ENCODE data around the gene ELAVL1.
"Not testable (repeated sequence)": the region's sequence is repeated elsewhere in the genome, so short reads cannot be mapped to it uniquely, and the experiment has no call there.

The ELAVL1 gene

DNA sequence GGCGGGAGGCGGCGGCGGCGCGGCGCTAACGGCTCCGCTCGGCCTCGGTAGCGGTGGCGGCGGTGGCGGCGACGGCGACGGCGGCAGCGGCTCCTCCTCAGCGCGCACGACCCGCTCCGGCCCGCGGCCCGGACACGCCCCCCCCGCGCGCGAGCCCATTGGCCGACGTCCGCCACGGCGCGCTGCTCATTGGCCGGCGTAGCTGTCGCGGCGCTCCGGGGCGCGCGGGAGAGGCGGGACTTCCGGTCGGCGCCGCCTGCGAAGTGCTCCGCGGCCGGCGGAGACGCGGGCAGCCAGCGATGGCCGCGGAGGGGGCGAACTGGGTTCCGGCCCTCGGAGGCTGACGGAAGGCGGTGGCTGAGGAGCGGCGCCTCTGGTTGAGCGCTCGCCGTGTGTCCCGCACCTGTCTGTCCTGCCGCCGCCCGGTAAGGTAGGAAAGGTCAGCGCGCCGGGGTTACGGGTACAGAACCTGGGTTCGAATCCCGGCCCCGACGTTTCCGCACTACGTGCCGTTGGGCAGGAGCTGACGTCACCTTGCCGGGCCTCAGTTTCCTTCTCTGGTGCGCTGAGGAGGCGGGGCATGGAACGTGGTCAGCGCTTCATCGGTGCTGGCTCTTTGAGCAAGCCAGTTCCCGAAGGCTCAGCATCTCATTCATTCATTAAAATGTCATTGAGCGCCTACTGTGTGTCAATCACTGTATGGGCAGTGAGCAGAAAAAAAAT is at the start of gene ELAVL1:
ELAVL1 (minus strand) TSS at position 108 of the 723 bp plus-strand sequence. CDS start 13,826 bp downstream, outside the sequence.
- peak; percentile 78 for DNase-seq

DNA sequence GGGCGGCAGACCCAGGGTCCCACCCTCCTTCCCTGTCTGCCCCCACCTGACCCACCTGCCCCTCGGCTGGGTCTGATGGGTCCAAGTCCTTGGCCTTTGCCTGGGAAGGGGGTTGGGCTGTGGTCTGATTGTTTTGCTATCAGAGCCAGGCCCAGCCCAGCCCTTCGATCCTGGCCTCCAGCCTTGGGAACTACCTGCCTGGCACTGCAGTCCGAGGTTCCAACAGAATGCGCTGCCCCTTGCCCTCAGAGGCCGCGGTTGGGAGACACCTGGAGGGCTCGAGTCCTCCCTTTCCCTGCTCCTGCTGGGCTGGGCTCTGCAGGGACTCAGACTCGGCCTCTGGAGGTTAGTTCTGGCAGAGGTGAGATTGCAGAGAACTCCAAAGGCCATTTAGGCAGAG is 48.7 kb upstream of the ELAVL1 start:
- no peak for DNase-seq

DNA sequence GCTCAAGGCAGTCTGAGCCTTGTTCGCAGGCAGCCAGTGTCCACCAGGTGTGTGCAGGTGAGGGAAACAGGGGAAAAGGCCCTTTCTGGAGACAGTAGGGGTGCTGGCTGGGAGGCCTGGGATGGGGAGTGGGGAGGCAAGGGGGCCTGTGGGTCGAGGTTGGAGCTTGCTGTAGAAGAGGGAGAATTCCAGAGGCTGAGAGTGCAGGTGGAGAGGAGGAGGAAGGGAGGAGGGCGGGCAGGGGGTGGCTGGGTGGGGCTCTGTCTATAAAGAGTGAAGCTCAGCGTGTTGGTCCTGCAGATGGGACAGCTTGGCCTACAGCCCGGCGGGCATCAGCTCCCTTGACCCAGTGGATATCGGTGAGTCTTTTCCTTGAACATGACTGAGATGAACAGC is 47.0 kb upstream of the ELAVL1 start, which contains the start of gene CCL25:
CCL25 (plus strand) TSS at position 297 of the 396 bp plus-strand sequence. CDS start 290 bp downstream, outside the sequence.
- DNase-seq: no peak

GRCh38 chr19:8050274-8051096 is 45.0 kb upstream of the ELAVL1 start:
- no peak for DNase-seq

DNA sequence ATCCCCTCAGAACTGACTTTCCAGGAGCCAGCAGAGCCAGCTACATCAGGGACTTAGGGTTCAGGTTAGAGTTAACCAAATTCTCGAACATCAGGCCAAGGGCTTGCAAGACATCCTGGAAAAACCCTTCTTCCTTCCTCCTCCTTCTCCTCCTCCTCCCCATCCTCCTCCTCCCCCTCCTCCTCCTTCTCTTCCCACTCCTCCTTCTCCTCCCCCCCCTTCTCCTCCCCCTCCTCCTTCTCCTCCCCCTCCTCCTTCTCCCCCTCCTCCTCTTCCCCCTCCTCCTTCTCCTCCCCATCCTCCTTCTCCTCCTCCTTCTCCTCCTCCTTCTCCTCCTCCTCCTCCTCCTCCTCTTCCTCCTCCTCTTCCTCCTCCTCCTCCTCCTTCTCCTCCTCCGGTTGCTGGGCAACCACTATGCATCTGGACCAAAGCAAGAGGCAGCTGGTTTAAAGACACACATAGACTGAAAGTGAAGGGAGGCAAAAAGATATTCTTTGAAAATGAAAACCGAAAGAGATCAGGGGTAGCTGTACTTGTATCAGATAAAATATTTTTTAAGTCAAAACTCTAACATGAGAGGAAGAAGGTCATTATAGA is 41.2 kb upstream of the ELAVL1 start:
- DNase-seq: no peak

- DNase-seq: no peak
Measured at GRCh38 chr19:8045872-8046568, 40.6 kb upstream of the ELAVL1 start.

DNA sequence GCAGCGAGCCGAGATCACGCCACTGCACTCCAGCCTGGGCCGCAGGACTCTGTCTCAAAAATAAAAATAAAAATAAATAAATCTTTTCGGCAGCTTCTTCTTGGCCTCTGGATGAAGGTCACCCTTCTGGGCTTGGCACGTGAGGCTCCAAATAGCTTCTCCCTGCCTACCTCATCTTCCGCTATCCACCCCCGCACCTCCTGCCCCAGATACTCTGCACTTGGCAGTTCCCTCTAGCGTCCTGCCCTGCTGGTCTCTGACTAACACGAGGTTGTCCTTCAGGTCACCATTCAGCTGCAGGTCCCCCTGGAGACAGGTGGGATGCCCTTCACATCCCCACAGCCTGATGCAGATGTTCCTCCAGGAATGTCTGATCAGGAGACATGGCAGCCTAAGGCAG is 38.6 kb upstream of the ELAVL1 start:
- no peak for DNase-seq

GRCh38 chr19:8042900-8043299 is 37.5 kb upstream of the ELAVL1 start:
- DNase-seq: no peak

- no peak for DNase-seq
Measured at GRCh38 chr19:8041531-8041931, 36.1 kb upstream of the ELAVL1 start.

DNA sequence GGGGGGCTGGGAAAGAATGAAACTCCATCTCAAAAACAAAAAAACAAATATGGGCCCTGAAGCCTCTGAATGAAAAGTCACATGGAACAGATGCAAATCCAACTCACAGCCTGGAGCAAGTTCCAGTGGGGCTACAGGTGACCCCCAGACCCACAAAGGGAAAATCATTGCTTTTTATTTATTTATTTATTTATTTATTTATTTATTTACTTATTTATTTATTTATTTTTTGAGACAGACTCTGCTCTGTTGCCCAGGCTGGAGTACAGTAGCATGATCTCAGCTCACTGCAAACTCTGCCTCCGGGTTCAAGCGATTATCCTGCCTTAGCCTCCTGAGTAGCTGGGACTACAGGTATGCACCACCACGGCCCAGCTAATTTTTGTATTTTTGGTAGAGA is 33.8 kb upstream of the ELAVL1 start:
- DNase-seq: no peak

DNA sequence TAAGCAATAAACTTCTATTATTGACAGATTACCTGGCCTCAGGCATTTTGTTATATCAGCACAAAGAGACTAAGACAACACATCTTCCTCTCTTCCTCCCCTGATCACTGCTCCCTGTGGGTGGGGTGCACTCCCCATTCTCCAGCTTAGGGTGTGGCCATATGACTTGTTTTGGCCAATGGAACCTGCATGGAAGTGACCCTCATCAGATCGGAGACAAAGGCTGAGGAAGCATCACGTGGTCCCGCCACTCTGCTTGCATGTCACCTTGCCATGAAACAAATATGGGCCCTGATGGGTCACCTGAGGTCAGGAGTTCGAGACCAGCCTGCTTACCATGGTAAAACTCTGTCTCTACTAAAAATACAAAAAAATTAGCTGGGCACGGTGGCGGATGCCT is 33.4 kb upstream of the ELAVL1 start:
- no peak for DNase-seq

DNA sequence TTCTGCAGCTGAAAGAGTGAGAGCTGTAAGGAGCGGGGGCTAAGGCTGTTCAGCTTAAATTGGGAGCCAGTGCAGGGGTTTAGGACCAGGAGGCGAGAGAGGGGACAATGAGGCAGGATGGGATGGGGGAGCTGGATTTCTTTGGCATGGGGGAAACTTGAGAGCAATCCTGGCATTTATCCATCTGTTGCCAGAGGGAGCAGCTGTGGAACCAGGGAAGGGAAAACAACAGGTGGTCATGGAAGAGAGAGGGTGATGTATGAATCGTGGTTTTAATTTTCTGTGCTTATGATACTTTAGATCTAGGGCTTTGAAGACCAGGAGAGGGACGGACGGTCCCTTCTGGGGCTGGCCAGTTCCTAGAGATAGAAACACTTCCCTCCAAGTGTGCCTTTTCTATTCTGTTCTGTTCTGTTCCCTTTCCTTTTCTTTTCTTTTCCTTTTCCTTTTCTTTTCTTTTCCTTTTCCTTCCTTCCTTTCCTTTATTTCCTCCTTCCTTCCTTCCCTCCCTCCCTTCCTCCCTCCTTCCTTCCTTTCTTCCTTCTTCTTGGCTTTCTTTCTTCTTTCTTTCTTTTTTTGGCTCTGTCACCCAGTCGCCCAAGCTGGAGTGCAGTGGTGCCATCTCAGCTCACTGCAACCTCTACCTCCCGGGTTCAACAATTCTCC is 31.1 kb upstream of the ELAVL1 start:
- DNase-seq: peak; percentile 27

- no peak for DNase-seq
Measured at GRCh38 chr19:8034178-8034525, 28.7 kb upstream of the ELAVL1 start.

DNA sequence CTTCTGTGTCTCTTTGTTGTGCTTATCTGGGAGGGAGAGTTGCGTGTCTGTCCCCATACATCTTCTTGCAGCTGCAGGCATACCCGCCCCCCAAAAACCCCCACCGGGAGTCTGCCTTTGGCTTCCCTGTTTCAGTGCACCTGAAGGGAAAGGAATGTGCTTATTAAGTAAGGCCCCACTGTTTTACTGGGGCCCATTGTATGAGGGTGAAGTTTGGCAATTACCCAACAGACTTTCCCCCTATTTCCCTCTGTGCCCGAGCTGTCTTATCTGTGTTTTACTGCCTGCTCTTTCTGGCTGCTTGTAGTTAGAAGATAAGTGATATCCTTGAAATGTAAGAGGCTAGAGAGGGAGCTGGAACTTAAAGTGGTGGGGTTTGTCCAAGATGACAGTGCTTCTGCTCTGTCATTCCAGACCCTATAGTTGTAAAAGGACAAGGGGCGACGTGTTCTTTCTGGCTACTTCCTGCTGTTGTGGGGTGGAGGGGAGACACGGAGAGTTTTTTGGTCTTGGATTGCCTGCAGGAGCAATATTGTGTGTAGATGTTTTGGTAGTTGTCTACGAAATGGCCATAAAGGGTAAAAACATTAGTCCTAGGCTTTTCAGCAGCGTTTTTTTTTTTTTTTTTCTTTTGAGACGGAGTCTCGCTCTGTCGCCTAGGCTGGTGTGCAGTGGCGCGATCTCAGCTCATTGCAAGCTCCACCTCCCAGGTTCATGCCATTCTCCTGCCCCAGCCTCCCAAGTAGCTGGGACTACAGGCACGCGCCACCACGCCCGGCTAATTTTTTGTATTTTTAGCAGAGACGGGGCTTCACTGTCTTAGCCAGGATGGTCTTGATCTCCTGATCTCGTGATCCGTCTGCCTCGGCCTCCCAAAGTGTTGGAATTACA is 28.1 kb upstream of the ELAVL1 start:
- not testable (repeated sequence) for DNase-seq

GRCh38 chr19:8030960-8031359 is 25.5 kb upstream of the ELAVL1 start:
- DNase-seq: no peak

DNA sequence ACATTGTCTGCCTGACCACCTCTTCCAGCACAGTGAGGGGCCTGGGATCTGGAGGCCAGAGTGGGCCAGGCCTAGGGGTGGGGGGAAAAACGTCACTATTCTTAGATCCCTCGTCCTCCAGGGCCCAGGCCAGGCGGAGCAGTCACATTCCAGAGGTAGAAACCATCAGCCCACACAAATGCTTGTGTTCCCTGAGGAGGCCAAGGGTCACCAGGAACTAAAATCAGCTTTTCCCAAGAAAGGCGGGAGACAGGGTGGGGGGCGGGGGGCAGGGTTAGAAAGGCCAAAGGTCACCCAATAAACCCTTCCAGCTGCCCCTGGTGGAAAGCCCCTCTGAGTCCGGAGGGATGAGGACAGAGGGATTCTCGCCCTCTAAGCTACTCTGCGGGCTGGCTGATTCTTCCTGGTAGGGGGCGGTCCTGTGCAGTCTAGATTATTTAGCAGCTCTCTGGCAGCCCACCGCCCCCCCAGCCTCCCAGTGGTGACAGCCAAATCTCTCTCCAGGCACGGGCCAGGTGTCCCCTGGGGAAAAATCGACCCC is 23.6 kb upstream of the ELAVL1 start:
- DNase-seq: no peak

- DNase-seq: no peak
Measured at GRCh38 chr19:8025316-8025715, 19.9 kb upstream of the ELAVL1 start.

DNA sequence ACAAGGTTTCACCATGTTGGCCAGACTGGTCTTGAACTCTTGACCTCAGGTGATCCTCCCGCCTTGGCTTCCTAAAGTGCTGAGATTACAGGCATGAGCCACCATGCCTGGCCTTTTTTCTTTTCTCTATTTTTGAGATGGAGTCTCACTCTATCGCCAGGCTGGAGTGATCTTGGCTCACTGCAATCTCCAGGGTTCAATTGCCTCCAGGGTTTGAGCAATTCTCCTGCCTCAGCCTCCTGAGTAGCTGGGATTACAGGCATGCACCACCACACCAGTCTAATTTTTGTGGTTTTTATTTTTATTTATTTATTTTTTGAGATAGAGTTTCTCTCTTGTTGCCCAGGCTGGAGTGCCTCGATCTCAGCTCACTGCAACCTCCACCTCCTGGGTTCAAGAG is 18.8 kb upstream of the ELAVL1 start:
- DNase-seq: not testable (repeated sequence)

DNA sequence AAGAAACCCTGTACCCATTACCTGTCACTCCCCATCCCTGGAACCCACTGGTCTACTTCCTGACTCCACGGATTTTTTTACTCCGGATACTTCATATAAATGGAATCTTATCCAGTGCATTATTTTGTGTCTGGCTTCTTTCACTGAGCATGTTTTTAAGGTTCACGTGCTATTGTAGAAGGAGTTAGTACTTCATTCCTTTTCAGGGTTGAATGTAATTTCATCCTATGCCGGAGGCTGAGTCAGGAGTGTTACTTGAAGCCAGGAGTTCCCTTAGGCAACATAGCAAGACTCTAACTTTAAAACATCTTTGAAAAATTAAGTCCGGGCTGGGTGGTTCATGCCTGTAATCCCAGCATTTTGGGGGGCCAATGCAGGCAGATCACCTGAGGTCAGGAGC is 17.9 kb upstream of the ELAVL1 start:
- no peak for DNase-seq

- DNase-seq: no peak
Measured at GRCh38 chr19:8022275-8022674, 16.8 kb upstream of the ELAVL1 start.

- no peak for DNase-seq
Measured at GRCh38 chr19:8021374-8021773, 15.9 kb upstream of the ELAVL1 start.
